Measurements from ENCODE around the gene TFDP2. TPM values are rescaled to one million over a fixed set of nuclear protein-coding genes. Genes with fewer than 3 reads are reported as not detected.
A peak's percentile ranks its signal among the peaks of the same experiment; 100 is the strongest.
"Not testable (repeated sequence)": the region's sequence is repeated elsewhere in the genome, so short reads cannot be mapped to it uniquely, and the experiment has no call there.

The TFDP2 gene
- total RNA-seq, 1 donor = 93.7 TPM

DNA sequence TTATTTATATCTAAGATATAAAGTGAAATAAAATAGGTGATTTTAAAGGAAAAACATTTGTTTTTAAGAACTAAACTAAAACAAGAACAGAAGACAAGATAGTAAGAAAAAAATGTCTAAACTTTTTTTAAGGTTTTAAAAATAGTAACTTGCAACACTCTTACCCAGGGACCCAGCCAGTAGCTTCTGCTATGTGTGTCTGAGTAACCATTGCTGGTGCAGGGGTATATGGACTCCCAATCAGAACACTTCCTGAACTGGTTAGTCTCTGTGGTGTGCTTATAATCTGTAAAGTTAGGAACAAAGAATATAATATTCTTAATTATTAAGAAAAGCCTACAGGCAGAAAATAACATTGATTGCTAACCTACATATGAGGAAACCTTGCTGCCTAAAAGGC lies 154.5 kb downstream of the TFDP2 start:
- TF ChIP-seq, protein P1, sequence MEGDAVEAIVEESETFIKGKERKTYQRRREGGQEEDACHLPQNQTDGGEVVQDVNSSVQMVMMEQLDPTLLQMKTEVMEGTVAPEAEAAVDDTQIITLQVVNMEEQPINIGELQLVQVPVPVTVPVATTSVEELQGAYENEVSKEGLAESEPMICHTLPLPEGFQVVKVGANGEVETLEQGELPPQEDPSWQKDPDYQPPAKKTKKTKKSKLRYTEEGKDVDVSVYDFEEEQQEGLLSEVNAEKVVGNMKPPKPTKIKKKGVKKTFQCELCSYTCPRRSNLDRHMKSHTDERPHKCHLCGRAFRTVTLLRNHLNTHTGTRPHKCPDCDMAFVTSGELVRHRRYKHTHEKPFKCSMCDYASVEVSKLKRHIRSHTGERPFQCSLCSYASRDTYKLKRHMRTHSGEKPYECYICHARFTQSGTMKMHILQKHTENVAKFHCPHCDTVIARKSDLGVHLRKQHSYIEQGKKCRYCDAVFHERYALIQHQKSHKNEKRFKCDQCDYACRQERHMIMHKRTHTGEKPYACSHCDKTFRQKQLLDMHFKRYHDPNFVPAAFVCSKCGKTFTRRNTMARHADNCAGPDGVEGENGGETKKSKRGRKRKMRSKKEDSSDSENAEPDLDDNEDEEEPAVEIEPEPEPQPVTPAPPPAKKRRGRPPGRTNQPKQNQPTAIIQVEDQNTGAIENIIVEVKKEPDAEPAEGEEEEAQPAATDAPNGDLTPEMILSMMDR (IDR thresholded peaks at IDR 0.05; ENCODE audit: insufficient read depth, low read depth, low read length) = no peak
- DNase-seq (ENCODE audit: low read depth) = no peak
- H3K4me3 ChIP-seq (ENCODE audit: low read depth, low read length) = no peak overlapping the region

DNA sequence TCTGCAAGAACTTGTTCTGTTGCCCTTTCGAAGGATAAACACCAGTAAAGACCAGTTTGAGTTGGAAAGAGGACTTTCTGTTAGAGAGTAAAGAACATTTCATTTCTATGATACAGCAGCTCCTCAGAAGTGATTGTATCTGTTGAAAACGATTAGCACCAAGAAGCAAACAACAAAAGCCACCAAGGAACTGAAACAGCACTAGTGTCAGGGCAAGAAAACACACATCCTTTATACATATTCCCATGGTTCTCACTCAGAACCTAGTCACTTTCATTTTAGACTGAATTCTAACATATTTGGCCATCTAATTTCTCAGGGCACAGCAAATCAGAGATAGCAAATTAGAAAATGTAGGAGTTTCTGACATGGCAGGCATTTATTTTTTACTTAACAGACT lies 156.8 kb downstream of the TFDP2 start:
- TF ChIP-seq, protein P1 (IDR thresholded peaks at IDR 0.05; ENCODE audit: insufficient read depth, low read depth, low read length) = no peak
- no peak overlapping the region for H3K4me3 ChIP-seq (ENCODE audit: low read depth, low read length)
- peak; percentile 34 for DNase-seq (ENCODE audit: low read depth)

- no peak for DNase-seq (ENCODE audit: low read depth)
- TF ChIP-seq, protein P1 (IDR thresholded peaks at IDR 0.05; ENCODE audit: insufficient read depth, low read depth, low read length) = no peak
- no peak overlapping the region for H3K4me3 ChIP-seq (ENCODE audit: low read depth, low read length)
Measured at GRCh38 chr3:141986548-141987107, 162.7 kb downstream of the TFDP2 start.

- TF ChIP-seq, protein P1 (IDR thresholded peaks at IDR 0.05; ENCODE audit: insufficient read depth, low read depth, low read length) = no peak
- no peak overlapping the region for H3K4me3 ChIP-seq (ENCODE audit: low read depth, low read length)
Measured at GRCh38 chr3:141981084-141981483, 168.3 kb downstream of the TFDP2 start.

GRCh38 chr3:141979050-141979671 lies 170.2 kb downstream of the TFDP2 start:
- peak; percentile 73 for DNase-seq (ENCODE audit: low read depth)
- TF ChIP-seq, protein P1 (IDR thresholded peaks at IDR 0.05; ENCODE audit: insufficient read depth, low read depth, low read length) = no peak

More at GRCh38 chr3:141981084-141981483, 168.3 kb downstream of the TFDP2 start:
- DNase-seq (ENCODE audit: low read depth) = no peak

GRCh38 chr3:141974777-141975176 lies 174.6 kb downstream of the TFDP2 start:
- H3K4me3 ChIP-seq (ENCODE audit: low read depth, low read length); DNase-seq (ENCODE audit: low read depth): not testable (repeated sequence)

More at GRCh38 chr3:141979050-141979671, 170.2 kb downstream of the TFDP2 start:
- no peak overlapping the region for H3K4me3 ChIP-seq (ENCODE audit: low read depth, low read length)

DNA sequence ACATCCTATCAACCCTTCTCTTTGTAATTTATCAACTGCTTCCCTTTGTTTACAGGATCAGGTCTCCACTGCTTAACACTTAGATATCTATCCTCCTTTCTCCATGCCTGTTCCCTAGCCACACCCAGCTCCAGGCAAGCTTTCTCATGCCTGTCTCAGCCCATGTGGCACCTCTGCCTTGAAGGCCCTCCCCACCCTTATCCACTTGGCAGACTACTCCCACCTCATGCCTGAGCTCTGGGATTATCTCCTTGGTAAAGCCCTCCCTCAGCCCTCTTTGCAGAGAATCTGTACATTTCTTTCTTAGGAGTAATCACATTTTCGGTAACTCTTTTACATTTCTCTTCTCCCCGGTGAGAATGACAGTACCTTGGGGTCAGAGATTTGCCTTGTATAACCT lies 176.9 kb downstream of the TFDP2 start:
- TF ChIP-seq, protein P1 (IDR thresholded peaks at IDR 0.05; ENCODE audit: insufficient read depth, low read depth, low read length) = no peak
- no peak for DNase-seq (ENCODE audit: low read depth)
- no peak overlapping the region for H3K4me3 ChIP-seq (ENCODE audit: low read depth, low read length)

Data from fibroblast of villous mesenchyme (primary cell).